Liver (tissue), 9 donors: Measurements from ENCODE around the gene COL27A1. TPM values are rescaled to one million over a fixed set of nuclear protein-coding genes. Genes with fewer than 3 reads are reported as not detected.

Experiments used
- DNase-seq: peaks from one replicate; pipeline ENCODE4 v3.0.0-alpha.2; 2017; ENCODE audit warnings: low spot score
- H3K27ac ChIP-seq, 2 donors: one replicate each; pipeline ENCODE4 v1.7.0; 2013; ENCODE audit warnings: inconsistent platforms in 2 of 2, low read length in 2 of 2, control low read depth in 1 of 2, low read depth in 1 of 2, mild to moderate bottlenecking in 1 of 2
- H3K27me3 ChIP-seq, 4 donors: one replicate each; pipeline versions ENCODE4 v1.6.1 to v1.7.0; 2013; ENCODE audit warnings: low read length in 3 of 4, inconsistent platforms in 1 of 4, mild to moderate bottlenecking in 1 of 4, moderate library complexity in 1 of 4; ENCODE audit not compliant: control insufficient read depth in 4 of 4, insufficient read depth in 4 of 4
- H3K36me3 ChIP-seq, 4 donors: one replicate each; pipeline versions ENCODE4 v1.6.1 to v1.7.0; 2013; ENCODE audit warnings: low read length in 3 of 4, mild to moderate bottlenecking in 3 of 4, low read depth in 1 of 4, moderate library complexity in 1 of 4; ENCODE audit not compliant: control insufficient read depth in 4 of 4, insufficient read depth in 3 of 4
- H3K4me1 ChIP-seq, 4 donors: one replicate each; pipeline versions ENCODE4 v1.6.1 to v1.7.0; 2013; ENCODE audit warnings: low read length in 3 of 4, mild to moderate bottlenecking in 3 of 4, moderate library complexity in 1 of 4; ENCODE audit not compliant: control insufficient read depth in 4 of 4, insufficient read depth in 4 of 4
- H3K4me3 ChIP-seq, 3 donors: one replicate each; pipeline versions ENCODE4 v1.6.1 to v1.7.0; 2013; ENCODE audit warnings: low read length in 3 of 3, control low read depth in 1 of 3, low read depth in 1 of 3, mild to moderate bottlenecking in 1 of 3
- H3K9ac ChIP-seq, 2 donors: one replicate each; pipeline ENCODE4 v1.7.0; 2013; ENCODE audit warnings: low read length in 2 of 2, mild to moderate bottlenecking in 2 of 2, moderate library complexity in 2 of 2, control low read depth in 1 of 2, low read depth in 1 of 2
- H3K9me3 ChIP-seq, 4 donors: one replicate each; pipeline versions ENCODE4 v1.6.1 to v1.7.0; 2013; ENCODE audit warnings: low read length in 3 of 4; ENCODE audit not compliant: control insufficient read depth in 4 of 4
- EGR1 ChIP-seq, 2 donors: IDR thresholded peaks; 2 replicates each; pipeline ENCODE4 v1.6.1; 2016 to 2018; ENCODE audit warnings: antibody characterized with exemption in 2 of 2, low read depth in 2 of 2
- FOXA1 ChIP-seq: IDR thresholded peaks from 2 replicates; pipeline ENCODE4 v1.6.1; 2016; ENCODE audit warnings: antibody characterized with exemption
- FOXA2 ChIP-seq: IDR thresholded peaks from 2 replicates; pipeline ENCODE4 v1.6.1; 2016; ENCODE audit warnings: antibody characterized with exemption
- GABPA ChIP-seq, 2 donors: IDR thresholded peaks in 1 of 2; conservative IDR thresholded peaks in 1 of 2; 2 replicates each; pipeline ENCODE4 v1.6.1; 2016; ENCODE audit warnings: antibody characterized with exemption in 2 of 2, mild to moderate bottlenecking in 1 of 2, moderate library complexity in 1 of 2
- HNF4A ChIP-seq, 2 donors: conservative IDR thresholded peaks; 2 replicates each; pipeline ENCODE4 v1.6.1; 2016; ENCODE audit warnings: antibody characterized with exemption in 2 of 2, mild to moderate bottlenecking in 2 of 2
- HNF4G ChIP-seq: IDR thresholded peaks from 2 replicates; pipeline ENCODE4 v1.6.1; 2016; ENCODE audit warnings: antibody characterized with exemption
- JUND ChIP-seq, 2 donors: IDR thresholded peaks; 2 replicates each; pipeline ENCODE4 v1.6.1; 2016; ENCODE audit warnings: antibody characterized with exemption in 2 of 2
- NR2F2 ChIP-seq: IDR thresholded peaks from 2 replicates; pipeline ENCODE4 v1.6.1; 2016; ENCODE audit warnings: antibody characterized with exemption
- RAD21 ChIP-seq, 2 donors: IDR thresholded peaks; 2 replicates each; pipeline ENCODE4 v1.6.1; 2016; ENCODE audit warnings: antibody characterized with exemption in 2 of 2, mild to moderate bottlenecking in 2 of 2
- RXRA ChIP-seq, 2 donors: IDR thresholded peaks; 2 replicates each; pipeline ENCODE4 v1.6.1; 2017 to 2018; ENCODE audit warnings: antibody characterized with exemption in 2 of 2, mild to moderate bottlenecking in 1 of 2
- SP1 ChIP-seq: IDR thresholded peaks from 2 replicates; pipeline ENCODE4 v1.6.1; 2018; ENCODE audit warnings: antibody characterized with exemption, mild to moderate bottlenecking
- TAF1 ChIP-seq: conservative IDR thresholded peaks from 2 replicates; pipeline ENCODE4 v1.6.1; 2016; ENCODE audit warnings: antibody characterized with exemption, mild to moderate bottlenecking
- YY1 ChIP-seq: IDR thresholded peaks from 2 replicates; pipeline ENCODE4 v1.6.1; 2016; ENCODE audit warnings: antibody characterized with exemption, mild to moderate bottlenecking
- WGBS: extraction: QIAGEN DNeasy Blood & Tissue Kit; methylation state at CpG from one replicate; pipeline ENCODE4 v1.1.7; 2013; 5-methylcytosine and 5-hydroxymethylcytosine counted together
- polyA plus RNA-seq, 2 donors: library from polyadenylated mRNA; stranded (reverse) in 1 of 2; unstranded in 1 of 2; fragments of 200-250 nt in 1 of 2; fragments of >200 nt in 1 of 2; fragmentation: Nextera tagmentation in 1 of 2; extraction: Ambion mirVana in 1 of 2; gene quantifications; one replicate each; pipeline versions ENCODE4 v1.2.1 to v1.2.3, GENCODE V29; 2013 to 2015
- total RNA-seq, 2 donors: library from RNA; depleted of rRNA; stranded (reverse); fragments of >200 nt; gene quantifications; one replicate each; pipeline ENCODE4 v1.2.3, GENCODE V29; 2014
- TF ChIP-seq, protein P1 (sequence below): IDR thresholded peaks from 2 replicates; pipeline ENCODE4 v1.6.1; 2016; ENCODE audit warnings: antibody characterized with exemption, mild to moderate bottlenecking
- TF ChIP-seq, protein P2 (sequence below): IDR thresholded peaks from 2 replicates; pipeline ENCODE4 v1.6.1; 2016; ENCODE audit warnings: antibody characterized with exemption
- TF ChIP-seq, protein P3 (sequence below): IDR thresholded peaks from 2 replicates; pipeline ENCODE4 v1.6.1; 2016; ENCODE audit warnings: antibody characterized with exemption
- TF ChIP-seq, protein P4 (sequence below): IDR thresholded peaks from 2 replicates; pipeline ENCODE4 v1.6.1; 2016; ENCODE audit warnings: antibody characterized with exemption
- TF ChIP-seq, protein P5 (sequence below): fragments of 150-350 bp; IDR thresholded peaks from 2 replicates; pipeline ENCODE4 v1.5.1; 2017; ENCODE audit warnings: improper control_type of control experiment, low read depth, low read length; ENCODE audit not compliant: missing input control
- donor health status: healthy.
- donor health status: healthy.
- donor health status: healthy.
- donor health status: healthy.
- donor health status: healthy.

The COL27A1 gene
- total and polyA plus RNA-seq, 4 donors, result 7.0 to 20.4 (median 12.0) TPM

DNA sequence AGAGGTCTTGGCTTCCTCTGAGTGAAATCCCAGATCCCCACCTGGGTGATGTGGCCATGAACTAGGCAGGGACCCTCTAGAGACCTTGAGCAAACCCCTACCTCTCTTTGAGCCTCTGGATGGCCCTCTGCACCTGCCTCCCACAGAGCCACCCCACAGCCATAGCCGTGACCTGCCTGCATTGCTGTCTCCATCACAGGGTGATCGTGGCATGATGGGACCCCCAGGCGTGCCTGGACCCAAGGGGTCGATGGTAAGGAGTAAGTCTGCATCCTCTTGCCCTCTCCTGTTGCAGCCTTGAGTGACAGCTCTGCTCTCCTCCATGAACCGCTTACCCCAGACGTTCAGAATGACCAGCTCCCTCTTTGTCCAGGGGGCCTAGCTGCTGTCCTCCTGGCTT is 97.1 kb downstream of the COL27A1 start:
- Histone ChIP-seq H3K27me3 (no peaks in the 10 kb centered on the region), H3K36me3 (peaks cover 0 to 14% (median 6%) of the 10 kb centered on the region in 4 donors), H3K27ac (no peak overlapping the region), H3K4me1 (peaks cover 7 to 28% (median 21%) of the 10 kb centered on the region in 4 donors), H3K9me3 (no peaks in the 10 kb centered on the region), H3K4me3 (no peak overlapping the region), H3K9ac (no peak overlapping the region)
- no peak for TF ChIP-seq RAD21 (IDR thresholded peaks at IDR 0.05)
- TF ChIP-seq, protein P1, sequence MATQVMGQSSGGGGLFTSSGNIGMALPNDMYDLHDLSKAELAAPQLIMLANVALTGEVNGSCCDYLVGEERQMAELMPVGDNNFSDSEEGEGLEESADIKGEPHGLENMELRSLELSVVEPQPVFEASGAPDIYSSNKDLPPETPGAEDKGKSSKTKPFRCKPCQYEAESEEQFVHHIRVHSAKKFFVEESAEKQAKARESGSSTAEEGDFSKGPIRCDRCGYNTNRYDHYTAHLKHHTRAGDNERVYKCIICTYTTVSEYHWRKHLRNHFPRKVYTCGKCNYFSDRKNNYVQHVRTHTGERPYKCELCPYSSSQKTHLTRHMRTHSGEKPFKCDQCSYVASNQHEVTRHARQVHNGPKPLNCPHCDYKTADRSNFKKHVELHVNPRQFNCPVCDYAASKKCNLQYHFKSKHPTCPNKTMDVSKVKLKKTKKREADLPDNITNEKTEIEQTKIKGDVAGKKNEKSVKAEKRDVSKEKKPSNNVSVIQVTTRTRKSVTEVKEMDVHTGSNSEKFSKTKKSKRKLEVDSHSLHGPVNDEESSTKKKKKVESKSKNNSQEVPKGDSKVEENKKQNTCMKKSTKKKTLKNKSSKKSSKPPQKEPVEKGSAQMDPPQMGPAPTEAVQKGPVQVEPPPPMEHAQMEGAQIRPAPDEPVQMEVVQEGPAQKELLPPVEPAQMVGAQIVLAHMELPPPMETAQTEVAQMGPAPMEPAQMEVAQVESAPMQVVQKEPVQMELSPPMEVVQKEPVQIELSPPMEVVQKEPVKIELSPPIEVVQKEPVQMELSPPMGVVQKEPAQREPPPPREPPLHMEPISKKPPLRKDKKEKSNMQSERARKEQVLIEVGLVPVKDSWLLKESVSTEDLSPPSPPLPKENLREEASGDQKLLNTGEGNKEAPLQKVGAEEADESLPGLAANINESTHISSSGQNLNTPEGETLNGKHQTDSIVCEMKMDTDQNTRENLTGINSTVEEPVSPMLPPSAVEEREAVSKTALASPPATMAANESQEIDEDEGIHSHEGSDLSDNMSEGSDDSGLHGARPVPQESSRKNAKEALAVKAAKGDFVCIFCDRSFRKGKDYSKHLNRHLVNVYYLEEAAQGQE, result no peak
- TF ChIP-seq, protein P2, sequence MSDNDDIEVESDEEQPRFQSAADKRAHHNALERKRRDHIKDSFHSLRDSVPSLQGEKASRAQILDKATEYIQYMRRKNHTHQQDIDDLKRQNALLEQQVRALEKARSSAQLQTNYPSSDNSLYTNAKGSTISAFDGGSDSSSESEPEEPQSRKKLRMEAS, result no peak
- TF ChIP-seq EGR1 (IDR thresholded peaks at IDR 0.05; ENCODE audit: low read depth in 2 of 2), result no peak
- no peak for TF ChIP-seq HNF4A (conservative IDR thresholded peaks at IDR 0.05)
- TF ChIP-seq, protein P3, sequence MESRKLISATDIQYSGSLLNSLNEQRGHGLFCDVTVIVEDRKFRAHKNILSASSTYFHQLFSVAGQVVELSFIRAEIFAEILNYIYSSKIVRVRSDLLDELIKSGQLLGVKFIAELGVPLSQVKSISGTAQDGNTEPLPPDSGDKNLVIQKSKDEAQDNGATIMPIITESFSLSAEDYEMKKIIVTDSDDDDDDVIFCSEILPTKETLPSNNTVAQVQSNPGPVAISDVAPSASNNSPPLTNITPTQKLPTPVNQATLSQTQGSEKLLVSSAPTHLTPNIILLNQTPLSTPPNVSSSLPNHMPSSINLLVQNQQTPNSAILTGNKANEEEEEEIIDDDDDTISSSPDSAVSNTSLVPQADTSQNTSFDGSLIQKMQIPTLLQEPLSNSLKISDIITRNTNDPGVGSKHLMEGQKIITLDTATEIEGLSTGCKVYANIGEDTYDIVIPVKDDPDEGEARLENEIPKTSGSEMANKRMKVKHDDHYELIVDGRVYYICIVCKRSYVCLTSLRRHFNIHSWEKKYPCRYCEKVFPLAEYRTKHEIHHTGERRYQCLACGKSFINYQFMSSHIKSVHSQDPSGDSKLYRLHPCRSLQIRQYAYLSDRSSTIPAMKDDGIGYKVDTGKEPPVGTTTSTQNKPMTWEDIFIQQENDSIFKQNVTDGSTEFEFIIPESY, result no peak
- TF ChIP-seq HNF4G, result no peak
- TF ChIP-seq YY1, result no peak
- TF ChIP-seq, protein P4, sequence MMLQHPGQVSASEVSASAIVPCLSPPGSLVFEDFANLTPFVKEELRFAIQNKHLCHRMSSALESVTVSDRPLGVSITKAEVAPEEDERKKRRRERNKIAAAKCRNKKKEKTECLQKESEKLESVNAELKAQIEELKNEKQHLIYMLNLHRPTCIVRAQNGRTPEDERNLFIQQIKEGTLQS, result no peak
- no peak for DNase-seq
- WGBS, result 91% methylated on average over 6 of the region's 6 CpGs

DNA sequence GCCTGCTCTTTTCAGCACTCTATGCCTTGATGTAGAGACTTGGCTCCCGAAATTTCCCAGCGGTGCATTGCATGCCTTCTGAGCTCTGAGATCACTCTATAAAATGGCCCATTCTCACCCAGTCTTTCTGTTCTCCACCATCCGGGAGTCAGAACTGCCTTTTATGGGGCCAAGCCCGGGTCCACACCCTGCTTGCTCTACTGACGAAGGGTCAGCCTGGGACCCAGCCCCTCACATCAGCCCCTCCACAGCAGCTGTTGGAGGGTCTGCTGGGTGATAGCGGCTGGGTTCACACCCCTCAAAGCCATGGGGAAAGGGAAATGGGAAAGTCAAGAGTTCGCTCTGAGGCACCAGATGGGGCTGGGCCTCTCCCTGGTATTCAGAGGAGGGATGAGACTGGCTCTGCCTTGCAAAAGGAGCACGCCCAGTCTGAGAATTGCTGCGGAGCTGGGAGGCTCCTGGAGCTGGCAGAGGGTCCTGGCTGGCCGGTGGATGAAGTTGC is 101.5 kb downstream of the COL27A1 start:
- no peaks in the 10 kb centered on the region for H3K4me1 ChIP-seq
- 87% methylated on average over 10 of the region's 10 CpGs for WGBS
- no peaks in the 10 kb centered on the region for H3K9me3 ChIP-seq
- H3K9ac ChIP-seq, result no peak overlapping the region
- no peak for DNase-seq
- H3K4me3 ChIP-seq, result no peak overlapping the region
- no peaks in the 10 kb centered on the region for H3K27me3 ChIP-seq
- H3K36me3 ChIP-seq, result peaks cover 0 to 19% (median 6%) of the 10 kb centered on the region in 4 donors
- TF ChIP-seq, protein P1, result no peak
- TF ChIP-seq, protein P2, result no peak
- TF ChIP-seq JUND (IDR thresholded peaks at IDR 0.05) (no peak), SP1 (no peak), TAF1 (no peak), FOXA1 (no peak), RAD21 (IDR thresholded peaks at IDR 0.05) (no peak), YY1 (no peak), RXRA (IDR thresholded peaks at IDR 0.05) (no peak), FOXA2 (no peak), HNF4A (conservative IDR thresholded peaks at IDR 0.05) (no peak), GABPA (IDR thresholded peaks at IDR 0.05 in 1 of 2, conservative IDR thresholded peaks at IDR 0.05 in 1 of 2) (no peak), NR2F2 (no peak), EGR1 (IDR thresholded peaks at IDR 0.05; ENCODE audit: low read depth in 2 of 2) (no peak), HNF4G (no peak)
- TF ChIP-seq, protein P4, result no peak
- TF ChIP-seq, protein P5, sequence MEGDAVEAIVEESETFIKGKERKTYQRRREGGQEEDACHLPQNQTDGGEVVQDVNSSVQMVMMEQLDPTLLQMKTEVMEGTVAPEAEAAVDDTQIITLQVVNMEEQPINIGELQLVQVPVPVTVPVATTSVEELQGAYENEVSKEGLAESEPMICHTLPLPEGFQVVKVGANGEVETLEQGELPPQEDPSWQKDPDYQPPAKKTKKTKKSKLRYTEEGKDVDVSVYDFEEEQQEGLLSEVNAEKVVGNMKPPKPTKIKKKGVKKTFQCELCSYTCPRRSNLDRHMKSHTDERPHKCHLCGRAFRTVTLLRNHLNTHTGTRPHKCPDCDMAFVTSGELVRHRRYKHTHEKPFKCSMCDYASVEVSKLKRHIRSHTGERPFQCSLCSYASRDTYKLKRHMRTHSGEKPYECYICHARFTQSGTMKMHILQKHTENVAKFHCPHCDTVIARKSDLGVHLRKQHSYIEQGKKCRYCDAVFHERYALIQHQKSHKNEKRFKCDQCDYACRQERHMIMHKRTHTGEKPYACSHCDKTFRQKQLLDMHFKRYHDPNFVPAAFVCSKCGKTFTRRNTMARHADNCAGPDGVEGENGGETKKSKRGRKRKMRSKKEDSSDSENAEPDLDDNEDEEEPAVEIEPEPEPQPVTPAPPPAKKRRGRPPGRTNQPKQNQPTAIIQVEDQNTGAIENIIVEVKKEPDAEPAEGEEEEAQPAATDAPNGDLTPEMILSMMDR, result no peak
- no peak overlapping the region for H3K27ac ChIP-seq
